T-cell (primary cell): ENCODE data around the gene ARHGAP15. TPM values are rescaled to one million over a fixed set of nuclear protein-coding genes. Genes with fewer than 3 reads are reported as not detected.
A peak's percentile ranks its signal among the peaks of the same experiment; 100 is the strongest.

Experiments used
- ATAC-seq, 4 experiments: fragments of 200-7000 bp in 3 of 4; fragments of 150-1000 bp in 1 of 4; cut with Tn5 transposase; replicated peaks in 1 of 4; 1 replicate in 3 of 4; 2 replicates in 1 of 4; pipeline ENCODE4 v1.10.0; 2021; ENCODE audit warnings: moderate library complexity in 3 of 4, mild to moderate bottlenecking in 2 of 4, moderate number of reproducible peaks in 1 of 4
- CTCF ChIA-PET, 2 donors: fragments of 300-600 bp; sonication (Branson Sonifier 250); formaldehyde crosslinking; loops; one replicate each; lab custom pipeline; 2022; ENCODE audit warnings: antibody characterized with exemption in 2 of 2; lab: Charles Lee
- POLR2A ChIA-PET, 2 donors: fragments of 300-600 bp; sonication (Branson Sonifier 250); formaldehyde crosslinking; loops; one replicate each; lab custom pipeline; 2022; ENCODE audit warnings: antibody characterized with exemption in 2 of 2; lab: Charles Lee
- DNase-seq, 35 experiments: peaks; one replicate each; pipeline versions ENCODE4 v3.0.0 to v3.0.0-alpha.2; 2013 to 2023
- H3K27ac ChIP-seq: one replicate; pipeline ENCODE4 v1.5.1; 2013; ENCODE audit warnings: low read length
- H3K27me3 ChIP-seq, 2 experiments: replicated peaks in 1 of 2; 1 replicate in 1 of 2; 2 replicates in 1 of 2; pipeline versions ENCODE4 v1.6.1 to v1.7.0; 2013; ENCODE audit warnings: low read length in 1 of 2, mixed read lengths in 1 of 2; ENCODE audit not compliant: control insufficient read depth in 2 of 2, insufficient read depth in 2 of 2; ENCODE audit errors: extremely low read depth in 1 of 2
- H3K36me3 ChIP-seq, 2 donors: 1 replicate in 1 of 2; 2 replicates in 1 of 2; pipeline versions ENCODE4 v1.6.1 to v1.7.0; 2013; ENCODE audit warnings: low read length in 1 of 2; ENCODE audit not compliant: control insufficient read depth in 2 of 2, insufficient read depth in 1 of 2; ENCODE audit errors: extremely low read depth in 1 of 2
- H3K4me1 ChIP-seq, 2 experiments: 1 replicate in 1 of 2; 2 replicates in 1 of 2; pipeline versions ENCODE4 v1.6.1 to v1.7.0; 2013; ENCODE audit warnings: low read length in 2 of 2, mixed read lengths in 1 of 2; ENCODE audit not compliant: insufficient read depth in 2 of 2, control insufficient read depth in 1 of 2; ENCODE audit errors: extremely low read depth in 1 of 2
- H3K4me3 ChIP-seq, 2 donors: 1 replicate in 1 of 2; 2 replicates in 1 of 2; pipeline versions ENCODE4 v1.5.1 to v1.7.0; 2013; ENCODE audit warnings: mild to moderate bottlenecking in 2 of 2, low read length in 1 of 2, moderate library complexity in 1 of 2; ENCODE audit not compliant: control insufficient read depth in 1 of 2; ENCODE audit errors: extremely low read depth in 1 of 2
- H3K9me3 ChIP-seq: 2 replicates; pipeline ENCODE4 v1.7.0; 2013
- H3K27ac Mint-ChIP-seq, 2 donors: one replicate each; pipeline ENCODE4 v1.8.0; 2020 to 2021; ENCODE audit warnings: mild to moderate bottlenecking in 2 of 2, mixed read lengths in 2 of 2
- H3K27me3 Mint-ChIP-seq, 2 donors: one replicate each; pipeline ENCODE4 v1.8.0; 2021 to 2022; ENCODE audit warnings: mixed read lengths in 2 of 2
- H3K36me3 Mint-ChIP-seq: one replicate; pipeline ENCODE4 v1.8.0; 2021; ENCODE audit warnings: mixed read lengths
- H3K4me1 Mint-ChIP-seq, 3 donors: one replicate each; pipeline ENCODE4 v1.8.0; 2020 to 2022; ENCODE audit warnings: mixed read lengths in 3 of 3, mild to moderate bottlenecking in 1 of 3
- H3K4me3 Mint-ChIP-seq, 3 donors: one replicate each; pipeline ENCODE4 v1.8.0; 2020 to 2022; ENCODE audit warnings: mild to moderate bottlenecking in 3 of 3, mixed read lengths in 3 of 3, moderate library complexity in 3 of 3
- H3K9me3 Mint-ChIP-seq, 3 donors: one replicate each; pipeline ENCODE4 v1.8.0; 2020 to 2022; ENCODE audit warnings: mixed read lengths in 3 of 3
- WGBS: methylation state at CpG from one replicate; pipeline ENCODE4 v1.1.5; 2013; ENCODE audit warnings: missing lambda C conversion rate; ENCODE audit not compliant: insufficient coverage; 5-methylcytosine and 5-hydroxymethylcytosine counted together
- total RNA-seq, 35 experiments: library from RNA in 6 of 35; stranded (reverse) in 6 of 35; fragments of 120-200 nt in 1 of 35; gene quantifications; one replicate each; pipeline versions ENCODE4 v1.2.1 to v1.2.4 and lab custom pipeline; 2013 to 2026

ARHGAP15 gene
- total RNA-seq, 5 donors from 2014 or later (not counting 1 experiment from before 2014, with no cell fraction given): 154 to 271 (median 188) TPM

- no peak overlapping the region for H3K4me3 ChIP-seq
- peaks cover 27 to 32% (median 28%) of the 10 kb centered on the region in 3 donors for H3K4me1 Mint-ChIP-seq
- no peak overlapping the region for H3K27ac Mint-ChIP-seq
- no peaks in the 10 kb centered on the region for H3K27me3 Mint-ChIP-seq
- peaks cover 3 to 9% of the 10 kb centered on the region in 2 experiments for H3K4me1 ChIP-seq
- ATAC-seq: no peak
- no peak for DNase-seq
- H3K27me3 ChIP-seq: no peaks in the 10 kb centered on the region
- no peaks in the 10 kb centered on the region for H3K9me3 Mint-ChIP-seq
- no peak overlapping the region for H3K27ac ChIP-seq
- peaks cover 50% of the 10 kb centered on the region for H3K36me3 Mint-ChIP-seq
- CTCF ChIA-PET: interaction anchor here in 1 of 2 donors (0.7 kb wide), 2 partner anchors 107 to 554 kb away, joined by 4 to 6 read pairs; no protein-coding TSS in a partner anchor
- no peaks in the 10 kb centered on the region for H3K9me3 ChIP-seq
- WGBS: 100% methylated on average over 2 of the region's 2 CpGs
- H3K36me3 ChIP-seq: peaks cover 0 to 5% of the 10 kb centered on the region in 2 donors
- POLR2A ChIA-PET: no interaction called here
- H3K4me3 Mint-ChIP-seq: no peak overlapping the region
These were observed 603.7 kb downstream of the ARHGAP15 start for GRCh38 chr2:143732871-143733270.

- DNase-seq (no peak), ATAC-seq (no peak)
- no peak overlapping the region for H3K4me3 ChIP-seq
- Mint-ChIP-seq H3K27me3 (no peaks in the 10 kb centered on the region), H3K4me1 (peaks cover 12 to 16% (median 16%) of the 10 kb centered on the region in 3 donors), H3K9me3 (no peaks in the 10 kb centered on the region), H3K27ac (no peak overlapping the region), H3K4me3 (no peak overlapping the region), H3K36me3 (peaks cover 55% of the 10 kb centered on the region)
- CTCF ChIA-PET: no interaction called here
- H3K27me3 ChIP-seq: no peaks in the 10 kb centered on the region
- H3K27ac ChIP-seq: no peak overlapping the region
- H3K36me3 ChIP-seq: peaks cover 0 to 11% of the 10 kb centered on the region in 2 donors
- no peaks in the 10 kb centered on the region for H3K9me3 ChIP-seq
- H3K4me1 ChIP-seq: peaks cover 0 to 2% of the 10 kb centered on the region in 2 experiments
- POLR2A ChIA-PET: no interaction called here
- whole genome bisulfite sequencing: no CpG with 5 or more reads among the region's 2 CpGs
These were observed 605.3 kb downstream of the ARHGAP15 start for GRCh38 chr2:143734507-143734906.

- H3K27ac Mint-ChIP-seq: no peak overlapping the region
- H3K4me3 Mint-ChIP-seq: no peak overlapping the region
- no peak for ATAC-seq
- H3K27ac ChIP-seq: no peak overlapping the region
- H3K27me3 Mint-ChIP-seq: no peaks in the 10 kb centered on the region
- peaks cover 0 to 12% of the 10 kb centered on the region in 2 donors for H3K36me3 ChIP-seq
- H3K27me3 ChIP-seq: no peaks in the 10 kb centered on the region
- no peaks in the 10 kb centered on the region for H3K9me3 ChIP-seq
- DNase-seq: no peak
- ChIA-PET POLR2A (no interaction called here), CTCF (no interaction called here)
- no peaks in the 10 kb centered on the region for H3K9me3 Mint-ChIP-seq
- H3K4me1 Mint-ChIP-seq: peaks cover 2 to 6% (median 5%) of the 10 kb centered on the region in 3 donors
- H3K4me3 ChIP-seq: no peak overlapping the region
- peaks cover 67% of the 10 kb centered on the region for H3K36me3 Mint-ChIP-seq
- 100% methylated on average over 1 of the region's 3 CpGs for WGBS
- no peaks in the 10 kb centered on the region for H3K4me1 ChIP-seq
These were observed 607.7 kb downstream of the ARHGAP15 start for GRCh38 chr2:143736904-143737303.

GRCh38 chr2:143740431-143740830 is 611.2 kb downstream of the ARHGAP15 start:
- POLR2A ChIA-PET: no interaction called here
- CTCF ChIA-PET: no interaction called here
- Histone ChIP-seq H3K4me3 (no peak overlapping the region), H3K36me3 (peaks cover 0 to 27% of the 10 kb centered on the region in 2 donors), H3K4me1 (no peaks in the 10 kb centered on the region), H3K27me3 (no peaks in the 10 kb centered on the region), H3K27ac (no peak overlapping the region), H3K9me3 (no peaks in the 10 kb centered on the region)
- WGBS: 98% methylated on average over 5 of the region's 5 CpGs
- no peaks in the 10 kb centered on the region for H3K27me3 Mint-ChIP-seq
- H3K4me1 Mint-ChIP-seq: peaks cover 2 to 20% (median 15%) of the 10 kb centered on the region in 3 donors
- H3K9me3 Mint-ChIP-seq: no peaks in the 10 kb centered on the region
- no peak overlapping the region for H3K27ac Mint-ChIP-seq
- DNase-seq (no peak), ATAC-seq (no peak)
- peaks cover 70% of the 10 kb centered on the region for H3K36me3 Mint-ChIP-seq
- no peak overlapping the region for H3K4me3 Mint-ChIP-seq

GRCh38 chr2:143741205-143741604 is 612.0 kb downstream of the ARHGAP15 start:
- Histone ChIP-seq H3K27ac (no peak overlapping the region), H3K36me3 (peaks cover 0 to 27% of the 10 kb centered on the region in 2 donors), H3K4me3 (no peak overlapping the region), H3K27me3 (no peaks in the 10 kb centered on the region), H3K4me1 (no peaks in the 10 kb centered on the region), H3K9me3 (no peaks in the 10 kb centered on the region)
- H3K27ac Mint-ChIP-seq: no peak overlapping the region
- H3K36me3 Mint-ChIP-seq: peaks cover 68% of the 10 kb centered on the region
- POLR2A ChIA-PET: interaction anchor here in 1 of 2 donors (0.6 kb wide), 1 partner anchor 19 kb away, joined by 3 read pairs; no protein-coding TSS in a partner anchor
- H3K9me3 Mint-ChIP-seq: no peaks in the 10 kb centered on the region
- H3K4me1 Mint-ChIP-seq: peaks cover 2 to 20% (median 18%) of the 10 kb centered on the region in 3 donors
- DNase-seq (no peak), ATAC-seq (no peak)
- no peak overlapping the region for H3K4me3 Mint-ChIP-seq
- no peaks in the 10 kb centered on the region for H3K27me3 Mint-ChIP-seq
- CTCF ChIA-PET: no interaction called here

- Histone ChIP-seq H3K4me3 (no peak overlapping the region), H3K4me1 (no peaks in the 10 kb centered on the region), H3K27ac (no peak overlapping the region), H3K27me3 (no peaks in the 10 kb centered on the region), H3K36me3 (peaks cover 0 to 27% of the 10 kb centered on the region in 2 donors), H3K9me3 (no peaks in the 10 kb centered on the region)
- Mint-ChIP-seq H3K36me3 (peaks cover 67% of the 10 kb centered on the region), H3K4me1 (peaks cover 2 to 20% (median 18%) of the 10 kb centered on the region in 3 donors), H3K27ac (peak overlapping the region in 1 of 2 donors; percentile 8), H3K4me3 (no peak overlapping the region), H3K9me3 (no peaks in the 10 kb centered on the region), H3K27me3 (no peaks in the 10 kb centered on the region)
- POLR2A ChIA-PET: no interaction called here
- no peak for ATAC-seq
- CTCF ChIA-PET: no interaction called here
- DNase-seq: no peak
- WGBS: no CpG with 5 or more reads among the region's 5 CpGs
These were observed 613.4 kb downstream of the ARHGAP15 start for GRCh38 chr2:143742581-143742980.
